Immature natural killer cell (primary cell): Measurements from ENCODE around the gene CHST15. TPM values are rescaled to one million over a fixed set of nuclear protein-coding genes. Genes with fewer than 3 reads are reported as not detected.

Source experiments
- DNase-seq, 3 donors: peaks; one replicate each; pipeline ENCODE4 v3.0.0; 2022; ENCODE audit warnings: mixed read lengths in 1 of 3
- H3K27ac Mint-ChIP-seq, 6 donors: one replicate each; pipeline ENCODE4 v1.8.0; 2020; ENCODE audit warnings: mixed read lengths in 6 of 6, mild to moderate bottlenecking in 5 of 6, inconsistent platforms in 4 of 6, moderate library complexity in 3 of 6
- H3K27me3 Mint-ChIP-seq, 3 donors: one replicate each; pipeline ENCODE4 v1.8.0; 2020 to 2021; ENCODE audit warnings: low read depth in 3 of 3, mild to moderate bottlenecking in 3 of 3, mixed read lengths in 3 of 3, moderate library complexity in 3 of 3, inconsistent platforms in 1 of 3
- H3K36me3 Mint-ChIP-seq, 3 donors: one replicate each; pipeline ENCODE4 v1.8.0; 2020; ENCODE audit warnings: mixed read lengths in 3 of 3, inconsistent platforms in 2 of 3, mild to moderate bottlenecking in 2 of 3
- H3K4me1 Mint-ChIP-seq, 2 donors: one replicate each; pipeline ENCODE4 v1.8.0; 2020; ENCODE audit warnings: inconsistent platforms in 2 of 2, mild to moderate bottlenecking in 2 of 2, mixed read lengths in 2 of 2, moderate library complexity in 1 of 2
- H3K4me3 Mint-ChIP-seq, 5 donors: one replicate each; pipeline ENCODE4 v1.8.0; 2020; ENCODE audit warnings: mild to moderate bottlenecking in 5 of 5, mixed read lengths in 5 of 5, inconsistent platforms in 3 of 5, moderate library complexity in 3 of 5
- H3K9me3 Mint-ChIP-seq, 6 donors: one replicate each; pipeline ENCODE4 v1.8.0; 2020; ENCODE audit warnings: mild to moderate bottlenecking in 6 of 6, mixed read lengths in 6 of 6, inconsistent platforms in 4 of 6, moderate library complexity in 3 of 6
- polyA plus RNA-seq, 3 donors: library from polyadenylated mRNA; unstranded; fragments of 300-500 nt; fragmentation: Illumina TruSeq; gene quantifications; one replicate each; pipeline ENCODE4 v1.2.3, GENCODE V29; 2021

The CHST15 gene
- polyA plus RNA-seq, 3 donors from 2014 or later: 0.07 to 0.20 (median 0.08) TPM

DNA sequence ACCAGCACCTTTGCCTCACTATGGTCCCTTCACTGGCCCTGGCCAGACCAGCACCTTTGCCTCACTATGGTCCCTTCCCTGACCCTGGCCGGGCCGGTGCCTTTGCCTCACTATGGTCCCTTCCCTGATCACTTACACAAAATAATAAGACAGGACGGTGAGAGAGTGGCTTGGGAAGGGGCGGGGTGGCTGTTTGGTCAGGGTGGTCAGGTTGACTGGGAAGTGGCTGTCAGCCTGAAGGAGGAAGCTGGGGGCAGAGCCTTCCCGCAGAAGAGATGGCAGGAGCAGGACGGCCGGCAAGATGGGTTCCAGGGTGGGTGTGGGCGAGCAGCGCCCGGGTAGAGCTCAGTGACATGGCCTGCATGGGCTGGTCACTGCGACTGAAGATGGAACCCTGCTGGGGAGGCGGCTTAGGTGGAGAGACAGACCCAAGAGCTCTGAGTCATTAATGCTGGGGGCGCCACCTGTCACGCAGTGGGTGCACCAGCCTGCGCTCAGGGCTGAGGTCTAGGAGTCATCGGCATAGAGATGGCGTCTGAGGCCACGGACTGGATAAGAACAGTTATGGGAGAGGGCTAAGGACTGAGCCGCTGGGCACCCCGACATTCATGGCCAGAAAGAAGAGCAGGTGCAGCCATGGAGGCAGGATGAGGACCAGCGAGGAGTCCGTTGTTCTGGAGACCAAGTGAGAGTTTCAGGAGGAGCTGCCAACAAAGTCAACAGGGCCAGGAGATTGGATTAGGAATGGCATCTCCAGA lies 91.8 kb downstream of the CHST15 start:
- Mint-ChIP-seq H3K27ac (no peak overlapping the region), H3K27me3 (peaks cover 1 to 8% (median 4%) of the 10 kb centered on the region in 3 donors), H3K4me1 (no peaks in the 10 kb centered on the region), H3K9me3 (no peaks in the 10 kb centered on the region), H3K36me3 (no peaks in the 10 kb centered on the region), H3K4me3 (no peak overlapping the region)
- DNase-seq: no peak

DNA sequence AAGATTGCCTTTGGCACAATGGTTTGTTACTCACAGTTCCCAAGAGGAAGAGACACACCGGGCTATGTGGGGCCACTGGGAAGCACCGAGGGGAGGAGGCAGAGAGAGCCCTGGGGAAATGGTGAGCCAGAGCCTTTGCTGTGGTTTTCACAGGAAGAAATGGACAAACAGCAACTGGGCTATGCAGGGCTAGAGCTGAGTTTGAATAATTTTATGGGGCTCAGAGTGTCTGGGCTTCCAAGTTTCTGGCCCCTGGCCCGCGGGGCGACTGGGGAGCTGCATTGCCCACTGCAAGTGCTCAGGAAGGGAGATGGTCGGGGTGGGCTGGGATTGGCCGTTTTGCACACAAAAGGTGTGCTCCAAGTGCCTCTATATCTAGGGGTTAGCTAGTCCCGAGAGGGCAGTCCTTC lies 92.6 kb downstream of the CHST15 start:
- H3K27ac Mint-ChIP-seq: no peak overlapping the region
- H3K4me3 Mint-ChIP-seq: no peak overlapping the region
- H3K36me3 Mint-ChIP-seq: no peaks in the 10 kb centered on the region
- H3K27me3 Mint-ChIP-seq: peaks cover 1 to 11% (median 7%) of the 10 kb centered on the region in 3 donors
- H3K9me3 Mint-ChIP-seq: no peaks in the 10 kb centered on the region
- H3K4me1 Mint-ChIP-seq: no peaks in the 10 kb centered on the region
- DNase-seq: no peak

DNA sequence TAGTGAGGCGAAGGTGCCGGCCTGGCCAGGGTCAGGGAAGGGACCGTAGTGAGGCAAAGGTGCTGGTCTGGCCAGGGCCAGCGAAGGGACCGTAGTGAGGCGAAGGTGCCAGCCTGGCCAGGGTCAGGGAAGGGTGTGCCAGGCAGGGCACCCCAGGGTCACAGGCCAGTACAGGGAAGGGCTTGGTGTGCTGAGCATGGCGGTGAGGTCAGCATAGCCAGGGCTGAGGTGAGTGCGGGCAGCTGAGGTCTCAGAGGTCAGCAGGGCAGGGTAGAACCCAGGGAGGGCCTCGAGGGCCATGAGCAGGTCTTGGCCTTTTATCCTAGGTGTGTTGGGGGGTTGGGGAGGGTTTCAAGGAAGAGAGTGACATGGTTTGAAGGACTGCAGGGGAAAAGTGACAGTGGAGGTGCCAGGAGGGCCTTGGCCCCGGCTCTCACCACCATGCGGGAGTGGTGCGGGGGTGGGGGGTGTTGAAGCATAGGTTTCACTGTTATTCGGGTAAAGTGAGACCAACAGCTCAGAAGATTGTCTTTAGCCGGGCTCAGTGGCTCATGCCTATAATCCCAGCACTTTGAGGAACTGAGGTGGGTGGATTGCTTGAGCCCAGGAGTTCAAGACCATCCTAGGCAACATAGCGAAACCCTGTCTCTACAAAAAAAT lies 93.3 kb downstream of the CHST15 start:
- DNase-seq: no peak
- Mint-ChIP-seq H3K36me3 (no peaks in the 10 kb centered on the region), H3K4me3 (no peak overlapping the region), H3K27me3 (peaks cover 2 to 12% (median 10%) of the 10 kb centered on the region in 3 donors), H3K27ac (no peak overlapping the region), H3K9me3 (no peaks in the 10 kb centered on the region), H3K4me1 (peaks cover 0 to 2% of the 10 kb centered on the region in 2 donors)

DNA sequence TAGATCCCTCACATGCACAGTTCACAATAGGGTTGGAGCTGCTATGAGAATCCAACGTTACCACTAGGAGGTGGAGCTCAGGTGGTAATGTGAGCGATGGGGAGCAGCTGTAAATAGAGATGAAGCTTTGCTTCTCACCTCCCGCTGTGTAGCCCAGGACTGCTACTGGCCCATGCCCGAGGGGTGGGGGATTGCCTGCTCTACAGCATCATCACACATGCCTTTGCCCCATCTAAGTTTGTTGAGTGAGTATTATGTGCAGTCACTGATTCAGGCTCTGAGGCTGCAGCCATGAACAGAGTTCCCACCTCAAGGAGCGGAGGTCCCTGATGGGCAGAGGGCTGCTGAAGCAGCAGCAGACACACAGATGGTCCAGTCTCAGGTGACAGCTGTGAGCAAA lies 94.1 kb downstream of the CHST15 start:
- H3K27me3 Mint-ChIP-seq: peaks cover 5 to 16% (median 13%) of the 10 kb centered on the region in 3 donors
- DNase-seq: no peak
- peaks cover 3 to 9% of the 10 kb centered on the region in 2 donors for H3K4me1 Mint-ChIP-seq
- H3K27ac Mint-ChIP-seq: no peak overlapping the region
- no peaks in the 10 kb centered on the region for H3K36me3 Mint-ChIP-seq
- no peaks in the 10 kb centered on the region for H3K9me3 Mint-ChIP-seq
- H3K4me3 Mint-ChIP-seq: no peak overlapping the region

DNA sequence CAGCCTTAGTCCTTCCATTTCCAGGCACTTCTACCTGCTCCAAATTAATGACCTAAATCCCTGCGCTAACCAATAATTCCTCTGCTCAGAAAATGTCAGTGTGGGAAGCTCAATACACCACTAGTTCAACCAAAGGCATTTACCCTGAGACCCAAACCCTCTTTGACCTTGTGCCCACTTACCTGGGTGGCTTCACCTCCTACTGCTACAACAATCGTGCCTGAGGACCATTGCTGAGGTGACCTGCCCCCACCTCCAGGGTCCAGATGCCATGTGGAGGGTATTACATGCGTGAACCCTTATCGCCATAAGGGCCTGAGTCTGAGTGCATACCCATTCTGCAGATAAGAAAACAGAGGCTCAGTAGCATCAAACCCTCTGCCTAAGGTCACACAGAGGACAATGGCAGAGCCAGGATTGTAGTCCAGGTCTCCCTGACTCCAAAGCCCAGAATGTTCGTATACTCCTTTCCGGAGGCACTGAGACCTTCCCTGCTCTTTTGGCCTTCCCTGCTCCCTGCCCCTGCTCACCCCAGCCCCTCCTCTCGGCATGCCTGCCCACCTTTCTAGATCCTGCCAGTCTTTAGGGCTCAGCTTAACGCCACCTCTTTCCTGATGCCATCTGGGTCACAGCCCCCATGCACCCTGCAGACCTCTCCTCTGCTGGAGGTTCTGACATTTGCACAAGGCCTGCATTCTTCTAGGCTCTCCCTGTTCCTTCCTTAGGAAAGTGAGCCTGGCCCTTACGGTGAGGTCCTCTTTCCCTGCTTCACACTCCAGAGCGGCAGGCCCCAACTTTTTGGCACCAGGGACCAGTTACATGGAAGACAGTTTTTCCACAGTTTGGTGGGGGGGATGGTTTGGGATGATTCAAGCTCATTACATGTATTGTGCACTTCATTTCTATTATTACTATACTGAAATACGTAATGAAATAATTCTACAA lies 94.9 kb downstream of the CHST15 start:
- no peaks in the 10 kb centered on the region for H3K9me3 Mint-ChIP-seq
- peaks cover 3 to 14% of the 10 kb centered on the region in 2 donors for H3K4me1 Mint-ChIP-seq
- H3K4me3 Mint-ChIP-seq: peak overlapping the region in 1 of 5 donors; percentile 9
- H3K27ac Mint-ChIP-seq: no peak overlapping the region
- DNase-seq: no peak
- H3K36me3 Mint-ChIP-seq: no peaks in the 10 kb centered on the region
- peaks cover 5 to 20% (median 17%) of the 10 kb centered on the region in 3 donors for H3K27me3 Mint-ChIP-seq

DNA sequence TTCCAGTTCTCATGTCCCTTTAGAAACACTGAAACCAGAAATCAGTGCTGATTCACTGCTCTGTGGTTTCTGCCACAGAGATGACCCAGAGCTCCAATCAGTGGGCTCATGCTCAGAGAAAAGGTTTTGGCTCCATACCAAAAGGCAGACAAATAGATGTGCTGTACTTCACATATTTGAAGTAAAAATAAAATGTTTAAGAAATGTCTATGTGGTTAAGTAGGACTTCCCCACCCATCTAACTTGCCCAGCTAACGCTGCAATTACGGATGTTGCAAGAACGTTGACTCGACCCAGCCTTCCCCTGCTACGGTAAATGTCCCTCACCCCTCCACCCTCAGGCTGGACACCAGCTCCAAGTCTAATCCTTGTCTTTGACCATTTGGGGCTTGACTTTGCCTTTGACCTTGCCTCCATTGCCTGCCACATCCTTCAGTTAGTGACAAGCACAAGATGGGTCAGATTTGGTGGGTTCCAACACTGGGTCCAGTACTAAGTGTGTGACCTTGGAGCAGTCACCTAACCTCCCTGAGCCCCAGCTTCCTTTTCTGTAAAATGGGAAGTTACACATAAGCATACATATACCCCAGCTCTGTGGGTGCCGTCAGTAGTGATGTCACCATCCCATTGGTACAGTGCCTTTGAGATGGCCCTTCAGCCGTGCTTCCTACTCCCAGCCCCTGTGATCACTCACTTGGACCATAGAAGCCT lies 95.8 kb downstream of the CHST15 start:
- Mint-ChIP-seq H3K4me1 (peaks cover 3 to 14% of the 10 kb centered on the region in 2 donors), H3K36me3 (no peaks in the 10 kb centered on the region), H3K9me3 (no peaks in the 10 kb centered on the region), H3K27ac (peak overlapping the region in 1 of 6 donors; percentile 55), H3K27me3 (peaks cover 5 to 23% (median 22%) of the 10 kb centered on the region in 3 donors), H3K4me3 (no peak overlapping the region)
- no peak for DNase-seq

DNA sequence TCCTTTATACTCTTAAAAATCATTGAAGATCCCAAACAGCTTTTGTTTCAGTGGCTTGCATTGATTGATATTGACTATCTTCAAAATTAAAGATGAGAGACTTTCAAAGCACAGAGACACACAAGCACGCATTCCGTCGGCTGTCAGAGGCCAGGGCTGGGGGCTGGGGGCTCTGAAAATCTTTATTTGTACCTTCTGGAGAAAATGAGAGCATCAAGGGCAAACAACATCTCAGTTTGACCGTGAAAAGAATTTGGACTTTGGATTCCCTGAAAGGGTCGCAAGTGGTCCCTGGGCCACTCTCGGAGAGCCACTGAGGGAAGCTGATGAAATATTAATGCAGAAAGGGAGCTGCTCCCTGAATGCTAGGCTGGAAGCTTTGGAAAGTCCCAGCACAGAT lies 96.4 kb downstream of the CHST15 start:
- peaks cover 5 to 24% (median 22%) of the 10 kb centered on the region in 3 donors for H3K27me3 Mint-ChIP-seq
- H3K9me3 Mint-ChIP-seq: no peaks in the 10 kb centered on the region

DNA sequence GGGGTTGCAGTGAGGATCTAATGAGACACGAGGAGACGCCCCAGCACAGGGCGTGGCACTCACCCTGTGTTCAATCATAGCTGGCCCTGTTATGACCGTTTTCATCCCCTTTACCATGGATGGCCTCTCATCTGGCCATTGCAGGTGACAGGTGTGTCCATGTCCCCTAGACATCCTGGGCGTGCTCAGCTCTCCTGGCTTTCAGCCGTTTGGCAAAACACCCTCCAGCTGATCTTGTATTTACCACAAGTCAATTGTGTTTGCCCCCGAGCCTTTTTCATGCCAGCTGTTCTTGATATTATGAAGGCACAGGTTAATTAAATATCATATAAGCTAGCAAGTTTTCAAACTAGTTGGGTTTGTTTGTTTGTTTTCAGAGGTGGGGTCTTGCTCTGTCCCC lies 97.1 kb downstream of the CHST15 start:
- Mint-ChIP-seq H3K9me3 (no peaks in the 10 kb centered on the region), H3K4me3 (peak overlapping the region in 1 of 5 donors; percentile 27), H3K4me1 (peaks cover 3 to 14% of the 10 kb centered on the region in 2 donors), H3K27ac (no peak overlapping the region), H3K27me3 (peaks cover 5 to 26% (median 23%) of the 10 kb centered on the region in 3 donors), H3K36me3 (no peaks in the 10 kb centered on the region)
- DNase-seq: no peak

More for the DNA sequence above, 96.4 kb downstream of the CHST15 start:
- Mint-ChIP-seq H3K4me3 (no peak overlapping the region), H3K27ac (no peak overlapping the region), H3K36me3 (no peaks in the 10 kb centered on the region), H3K4me1 (peaks cover 3 to 14% of the 10 kb centered on the region in 2 donors)
- no peak for DNase-seq

DNA sequence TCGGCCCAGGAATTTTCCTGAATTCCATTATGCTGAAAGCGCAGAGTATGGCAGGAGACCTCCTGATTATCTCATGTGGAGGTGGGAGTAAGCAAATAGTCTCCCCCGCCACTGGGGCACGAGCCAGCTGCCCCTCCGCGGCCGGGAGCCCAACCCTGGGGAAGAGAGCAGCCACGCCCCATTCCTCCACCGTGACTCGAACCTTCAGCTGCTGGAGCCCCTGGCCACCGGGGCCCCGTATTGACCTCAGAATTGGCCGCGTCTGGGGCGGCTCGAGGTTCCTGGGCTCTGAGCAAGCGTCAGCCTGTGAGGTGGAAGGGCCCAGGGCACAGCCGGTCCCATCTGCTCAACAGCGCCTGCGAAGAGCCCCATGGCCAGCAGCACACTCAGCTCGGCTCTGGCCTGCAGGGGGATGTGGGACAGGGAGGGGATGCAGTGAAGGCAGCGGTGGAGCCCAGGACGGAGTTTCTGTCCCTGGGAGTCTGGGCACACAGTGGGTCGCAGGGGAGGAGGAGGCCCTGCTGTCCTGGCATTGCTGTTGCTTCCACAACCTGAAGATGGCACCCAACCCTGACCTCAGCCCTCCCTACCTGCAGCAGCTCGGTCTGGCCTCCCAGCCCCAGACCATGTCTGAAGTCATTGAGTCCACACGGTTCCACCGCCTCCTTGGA lies 97.8 kb downstream of the CHST15 start:
- peak in 1 of 3 donors; percentile 4 for DNase-seq
- Mint-ChIP-seq H3K27ac (no peak overlapping the region), H3K27me3 (peaks cover 9 to 30% (median 25%) of the 10 kb centered on the region in 3 donors)

DNA sequence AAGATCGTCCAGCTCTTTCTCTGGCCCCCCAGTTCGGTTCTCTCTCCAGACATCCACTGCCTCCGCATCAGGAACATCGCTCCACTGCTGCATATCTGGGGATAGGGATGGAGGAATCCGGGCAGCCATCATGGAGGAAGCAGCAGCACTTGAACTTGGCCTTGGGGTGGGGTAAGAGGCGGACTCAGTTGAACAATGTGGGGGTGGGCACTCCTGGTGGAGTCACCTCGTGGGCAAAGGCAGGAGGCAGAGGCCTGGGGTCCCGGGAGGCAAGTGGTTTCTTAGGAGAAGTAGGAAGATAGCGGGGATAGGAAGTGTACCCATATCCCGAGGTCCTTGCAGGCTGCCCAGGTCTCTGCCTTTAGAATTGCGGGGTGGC lies 98.3 kb downstream of the CHST15 start:
- Mint-ChIP-seq H3K27me3 (peaks cover 12 to 35% (median 28%) of the 10 kb centered on the region in 3 donors), H3K36me3 (no peaks in the 10 kb centered on the region), H3K27ac (no peak overlapping the region), H3K4me1 (peaks cover 4 to 14% of the 10 kb centered on the region in 2 donors), H3K4me3 (no peak overlapping the region), H3K9me3 (no peaks in the 10 kb centered on the region)
- no peak for DNase-seq

More for the DNA sequence above, 97.8 kb downstream of the CHST15 start:
- no peaks in the 10 kb centered on the region for H3K9me3 Mint-ChIP-seq
- H3K4me1 Mint-ChIP-seq: peaks cover 4 to 14% of the 10 kb centered on the region in 2 donors
- H3K36me3 Mint-ChIP-seq: no peaks in the 10 kb centered on the region
- H3K4me3 Mint-ChIP-seq: no peak overlapping the region

DNA sequence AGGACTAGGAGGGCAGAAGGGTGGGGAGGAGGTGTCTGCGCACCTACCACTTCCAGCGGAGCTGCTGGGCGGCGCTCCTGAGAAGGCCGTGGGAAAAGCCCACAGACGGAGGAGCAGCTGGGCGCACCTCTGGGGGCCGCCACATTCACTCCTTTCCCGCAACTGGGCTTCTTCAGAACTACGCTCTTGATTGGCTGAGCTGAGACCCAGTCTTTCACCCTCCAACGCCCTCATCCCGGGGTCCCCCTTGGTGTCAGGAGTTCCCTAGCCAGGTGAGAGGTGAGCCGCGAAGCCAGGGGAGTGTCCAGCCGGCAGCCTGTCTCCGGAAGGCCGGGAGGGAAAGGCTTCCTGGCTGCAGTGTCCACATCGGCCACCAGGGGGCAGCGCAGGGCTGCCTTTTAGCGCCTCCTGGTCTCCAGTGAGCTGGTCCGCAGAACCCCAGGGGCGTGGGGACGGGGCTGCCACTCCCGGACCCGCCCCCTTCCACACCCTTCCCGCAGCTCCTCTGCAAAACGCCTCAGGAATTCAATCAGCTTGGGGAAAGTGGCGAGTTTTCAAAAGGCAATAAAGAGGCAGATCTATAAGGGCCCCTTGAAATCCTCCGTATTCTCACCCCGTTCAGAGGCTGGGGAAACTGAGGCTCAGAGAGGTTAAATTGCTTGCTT lies 98.8 kb downstream of the CHST15 start:
- peak; percentile 67 to 73 (median 70) for DNase-seq
- Mint-ChIP-seq H3K36me3 (no peaks in the 10 kb centered on the region), H3K4me1 (peaks cover 4 to 14% of the 10 kb centered on the region in 2 donors), H3K27ac (no peak overlapping the region), H3K27me3 (peaks cover 12 to 38% (median 29%) of the 10 kb centered on the region in 3 donors), H3K9me3 (no peaks in the 10 kb centered on the region), H3K4me3 (peak overlapping the region in 1 of 5 donors; percentile 46)
